ENCODE measurements around the gene CGGBP1. TPM values are rescaled to one million over a fixed set of nuclear protein-coding genes. Genes with fewer than 3 reads are reported as not detected.
A peak's percentile ranks its signal among the peaks of the same experiment; 100 is the strongest.

CGGBP1 gene
- total RNA-seq, 1 donor from 2014 or later: 53.4 TPM

GRCh38 chr3:88034491-88035275, 24.1 kb downstream of the CGGBP1 start:
- H3K4me3 ChIP-seq (ENCODE audit: low read depth, low read length): no peak overlapping the region
- no peaks in the 10 kb centered on the region for H3K36me3 ChIP-seq (ENCODE audit: control insufficient read depth, insufficient read depth, low read length)
- no peak for DNase-seq (ENCODE audit: low read depth)
- TF ChIP-seq CTCF (IDR thresholded peaks at IDR 0.05; ENCODE audit: insufficient read depth, low read length, poor library complexity, severe bottlenecking): no peak
- no peaks in the 10 kb centered on the region for H3K27me3 ChIP-seq (ENCODE audit: control insufficient read depth, insufficient read depth, low read length)

- no peak overlapping the region for H3K4me3 ChIP-seq (ENCODE audit: low read depth, low read length)
- DNase-seq (ENCODE audit: low read depth): no peak
- TF ChIP-seq CTCF (IDR thresholded peaks at IDR 0.05; ENCODE audit: insufficient read depth, low read length, poor library complexity, severe bottlenecking): no peak
- H3K27me3 ChIP-seq (ENCODE audit: control insufficient read depth, insufficient read depth, low read length): no peaks in the 10 kb centered on the region
- H3K36me3 ChIP-seq (ENCODE audit: control insufficient read depth, insufficient read depth, low read length): no peaks in the 10 kb centered on the region
These were observed 25.0 kb downstream of the CGGBP1 start for GRCh38 chr3:88033808-88034207.

- TF ChIP-seq CTCF (IDR thresholded peaks at IDR 0.05; ENCODE audit: insufficient read depth, low read length, poor library complexity, severe bottlenecking): no peak
- Histone ChIP-seq H3K36me3 (ENCODE audit: control insufficient read depth, insufficient read depth, low read length) (no peaks in the 10 kb centered on the region), H3K4me3 (ENCODE audit: low read depth, low read length) (no peak overlapping the region), H3K27me3 (ENCODE audit: control insufficient read depth, insufficient read depth, low read length) (no peaks in the 10 kb centered on the region)
- DNase-seq (ENCODE audit: low read depth): no peak
These were observed 25.7 kb downstream of the CGGBP1 start for GRCh38 chr3:88033079-88033478.

- Histone ChIP-seq H3K4me3 (ENCODE audit: low read depth, low read length) (no peak overlapping the region), H3K36me3 (ENCODE audit: control insufficient read depth, insufficient read depth, low read length) (no peaks in the 10 kb centered on the region), H3K27me3 (ENCODE audit: control insufficient read depth, insufficient read depth, low read length) (no peaks in the 10 kb centered on the region)
- no peak for TF ChIP-seq CTCF (IDR thresholded peaks at IDR 0.05; ENCODE audit: insufficient read depth, low read length, poor library complexity, severe bottlenecking)
- DNase-seq (ENCODE audit: low read depth): no peak
These were observed 26.6 kb downstream of the CGGBP1 start for GRCh38 chr3:88032245-88032644.

- H3K27me3 ChIP-seq (ENCODE audit: control insufficient read depth, insufficient read depth, low read length): no peaks in the 10 kb centered on the region
These were observed 27.1 kb downstream of the CGGBP1 start for GRCh38 chr3:88031642-88032077.

More at GRCh38 chr3:88031642-88032077, 27.1 kb downstream of the CGGBP1 start:
- no peaks in the 10 kb centered on the region for H3K36me3 ChIP-seq (ENCODE audit: control insufficient read depth, insufficient read depth, low read length)
- peak overlapping the region; percentile 27 for H3K4me3 ChIP-seq (ENCODE audit: low read depth, low read length)
- no peak for DNase-seq (ENCODE audit: low read depth)
- no peak for TF ChIP-seq CTCF (IDR thresholded peaks at IDR 0.05; ENCODE audit: insufficient read depth, low read length, poor library complexity, severe bottlenecking)
